ENCODE results near the gene GATA2.

The GATA2 gene

GRCh38 chr3:128455786-128456748 lies 36.9 kb downstream of the GATA2 start:
- no peak for DNase-seq (ENCODE audit: low read depth)

DNA sequence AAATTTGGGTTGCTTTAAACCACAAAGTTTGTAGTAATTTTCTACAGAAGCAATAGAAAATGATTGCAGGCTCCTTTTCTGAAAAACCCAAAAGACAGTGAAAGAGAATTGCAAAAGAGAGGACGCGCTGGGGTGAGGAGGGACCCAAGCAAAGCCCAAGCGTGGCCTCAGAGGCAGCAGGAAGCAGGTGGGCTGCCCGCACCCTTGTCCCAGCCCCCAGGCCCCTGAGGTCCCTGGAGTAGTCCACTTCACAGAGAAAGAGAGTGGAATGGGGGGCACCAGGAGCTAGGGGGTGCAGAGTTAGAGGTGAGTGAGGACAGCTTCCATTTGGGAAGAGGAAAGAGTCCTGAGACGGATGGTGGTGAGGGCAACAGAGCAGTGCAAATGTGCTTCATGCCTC lies 37.9 kb downstream of the GATA2 start:
- no peak for DNase-seq (ENCODE audit: low read depth)

DNA sequence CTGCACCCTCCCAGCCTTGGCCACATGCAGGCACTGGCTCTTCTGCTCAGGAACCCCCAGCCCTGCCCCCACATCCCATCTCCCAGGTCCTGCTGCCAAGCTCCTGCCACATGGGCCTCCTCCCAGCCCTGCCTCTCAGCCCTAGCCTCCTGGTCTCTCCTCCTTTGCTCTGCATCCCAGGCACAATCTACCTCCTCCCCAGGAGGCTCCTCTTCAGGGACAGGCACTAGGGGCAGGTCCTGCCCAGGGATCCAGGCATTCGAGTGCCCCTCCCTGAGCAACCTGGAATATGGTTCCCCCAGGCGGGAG lies 38.7 kb downstream of the GATA2 start:
- DNase-seq (ENCODE audit: low read depth), result no peak

- DNase-seq (ENCODE audit: low read depth), result no peak
Observed at GRCh38 chr3:128453501-128454309, 39.3 kb downstream of the GATA2 start.

DNA sequence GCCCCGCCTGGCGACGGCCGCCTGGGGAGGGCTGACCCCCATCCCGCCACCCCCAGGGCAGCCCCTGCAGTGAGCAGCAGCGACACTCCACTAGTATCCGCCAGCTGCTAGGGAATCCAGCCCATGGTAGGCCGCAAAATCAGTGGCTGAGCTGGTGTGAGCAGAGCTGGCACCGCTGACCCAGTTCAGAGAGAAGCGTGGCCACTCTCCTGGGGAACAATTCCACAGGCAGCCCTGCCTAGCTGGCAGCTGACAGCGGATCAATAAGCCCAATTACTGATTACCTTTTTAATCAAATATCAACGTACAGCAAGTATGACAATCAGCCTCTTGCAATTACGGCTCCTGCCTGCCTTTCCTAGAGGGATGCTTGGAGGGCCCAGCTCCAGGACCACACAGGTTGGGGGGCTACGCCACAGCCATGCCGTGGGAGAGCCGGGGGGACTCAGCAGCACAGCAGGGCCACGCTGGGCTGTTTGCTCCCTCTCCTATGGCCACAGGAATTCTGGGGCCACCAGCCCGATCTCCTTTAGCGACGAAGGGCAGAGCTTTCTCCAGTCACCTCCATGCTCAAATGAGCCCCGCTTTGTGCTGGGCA lies 40.2 kb downstream of the GATA2 start:
- no peak for DNase-seq (ENCODE audit: low read depth)

GRCh38 chr3:128452120-128452519 lies 40.9 kb downstream of the GATA2 start:
- no peak for DNase-seq (ENCODE audit: low read depth)

DNA sequence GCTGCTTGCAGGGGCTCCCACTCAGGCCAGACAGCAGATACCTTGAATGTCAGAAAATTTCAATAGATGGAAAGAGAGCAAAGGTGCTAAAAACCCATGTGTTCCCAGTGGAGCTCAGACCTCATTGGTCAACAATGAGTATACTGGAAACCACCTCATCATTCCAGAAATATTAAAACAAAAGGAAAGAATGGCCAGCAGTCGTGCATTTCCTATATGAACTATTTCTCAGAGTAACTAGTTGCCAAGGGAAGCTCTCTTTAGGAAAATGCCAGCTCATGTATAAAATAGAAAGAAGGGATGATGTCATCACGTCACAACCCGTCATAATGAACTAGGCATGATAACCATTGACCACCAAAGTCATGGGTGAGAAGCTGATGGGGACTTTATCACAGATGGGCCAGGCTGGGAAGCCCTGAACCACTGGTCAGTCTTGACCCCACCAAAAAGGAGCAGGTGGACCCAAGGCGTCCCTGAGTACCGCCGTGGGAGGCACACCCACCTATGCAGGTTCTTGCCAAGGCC lies 43.8 kb downstream of the GATA2 start:
- DNase-seq (ENCODE audit: low read depth), result no peak

DNA sequence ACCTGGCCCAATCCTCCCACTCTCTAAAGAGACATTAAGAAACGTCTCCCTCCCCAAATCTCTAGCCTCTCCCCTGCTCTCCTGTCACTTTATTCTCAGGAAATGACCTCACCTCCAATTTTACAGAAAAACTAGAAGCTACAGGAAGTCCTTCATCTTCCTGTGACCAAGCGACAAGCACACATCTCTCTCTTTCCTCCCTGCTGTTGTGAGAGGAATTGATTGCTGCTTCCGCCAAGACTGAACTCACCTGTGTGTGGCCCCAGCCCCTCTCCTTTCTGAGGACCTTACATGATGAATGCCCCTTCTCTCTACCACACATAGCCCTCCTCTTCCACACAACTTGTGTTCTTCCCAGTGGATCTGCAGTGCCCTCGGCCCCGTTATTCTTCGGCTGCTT lies 44.5 kb downstream of the GATA2 start:
- no peak for DNase-seq (ENCODE audit: low read depth)

DNA sequence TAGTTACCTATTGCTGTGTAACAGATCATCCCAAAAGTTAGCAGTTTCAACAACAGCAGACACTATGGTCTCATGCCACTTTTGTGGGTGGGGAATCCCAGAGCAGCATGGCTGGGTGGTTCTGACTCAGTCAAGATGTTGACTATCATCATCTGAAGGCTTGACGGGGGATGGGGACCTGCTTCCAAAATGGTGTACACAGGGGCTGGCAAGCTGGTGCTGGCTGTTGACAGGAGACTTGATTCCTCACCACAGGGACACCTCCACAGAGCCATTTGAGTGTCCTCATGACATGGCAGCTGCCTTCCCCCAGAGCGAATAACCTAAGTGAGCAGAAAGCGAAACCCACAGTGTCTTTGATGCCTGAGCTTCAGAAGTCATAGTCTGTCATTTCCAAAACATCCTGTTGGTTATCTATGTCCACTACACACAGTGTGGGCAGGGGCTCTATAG lies 45.4 kb downstream of the GATA2 start:
- DNase-seq (ENCODE audit: low read depth), result no peak

DNA sequence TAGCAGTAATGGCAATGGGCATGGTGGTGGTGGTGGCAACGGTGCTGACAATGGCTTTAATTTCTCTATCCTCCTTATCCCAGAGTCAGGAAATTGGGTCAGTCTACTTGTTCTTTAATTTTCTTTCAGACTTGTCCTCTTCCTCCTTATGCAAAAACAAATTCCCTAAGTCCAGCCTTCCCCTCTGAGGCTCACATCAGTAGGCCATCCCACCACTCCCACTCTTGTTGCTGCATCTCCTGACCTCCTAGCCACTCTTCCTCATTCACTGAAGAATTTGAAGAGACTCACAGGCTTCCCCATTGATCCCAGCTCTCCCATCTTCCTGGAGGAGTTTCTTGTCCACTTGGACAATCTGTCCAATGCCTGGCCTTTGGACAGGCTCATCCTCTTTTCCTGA lies 46.2 kb downstream of the GATA2 start:
- DNase-seq (ENCODE audit: low read depth), result no peak

DNA sequence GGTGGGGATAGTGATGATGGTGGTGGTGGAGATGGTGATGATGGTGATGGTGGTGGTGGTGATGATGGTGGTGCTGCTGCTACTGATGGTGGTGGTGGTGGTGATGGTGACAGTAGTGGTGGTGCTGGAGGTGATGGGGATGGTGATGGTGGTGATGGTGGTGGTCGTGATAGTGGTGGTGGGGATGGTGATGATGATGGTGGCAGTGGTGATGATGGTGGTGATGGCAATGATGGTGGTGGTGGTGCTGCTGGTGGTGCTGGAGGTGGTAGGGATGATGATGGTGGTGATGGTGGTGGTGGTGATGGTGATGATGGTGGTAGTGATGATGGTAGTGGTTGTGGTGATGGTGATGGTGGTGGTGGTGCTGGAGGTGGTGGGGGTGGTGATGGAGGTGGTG lies 47.6 kb downstream of the GATA2 start:
- no peak for DNase-seq (ENCODE audit: low read depth)

DNA sequence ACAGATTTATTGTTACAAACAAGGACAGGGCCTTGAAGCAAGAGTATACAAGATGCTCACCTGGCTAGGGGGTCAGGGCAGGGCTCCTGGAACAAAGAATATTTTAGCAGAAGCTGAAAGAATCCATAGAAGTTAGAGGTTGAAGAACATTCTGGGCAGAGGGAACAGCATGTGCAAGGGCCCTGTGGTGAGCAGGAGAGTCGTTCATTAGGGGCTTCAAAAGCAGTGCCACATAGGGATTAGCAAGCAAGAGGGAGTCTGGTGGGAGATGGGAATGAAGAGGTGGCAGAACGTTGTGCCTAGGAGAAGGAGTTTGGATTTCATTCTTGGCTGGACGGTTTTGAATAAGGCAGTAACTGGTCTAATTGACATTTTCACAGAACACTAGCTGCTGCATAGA lies 49.2 kb downstream of the GATA2 start:
- DNase-seq (ENCODE audit: low read depth), result no peak

- DNase-seq (ENCODE audit: low read depth), result no peak
Observed at GRCh38 chr3:128442949-128443348, 50.1 kb downstream of the GATA2 start.

GRCh38 chr3:128442070-128442469 lies 50.9 kb downstream of the GATA2 start:
- no peak for DNase-seq (ENCODE audit: low read depth)

DNA sequence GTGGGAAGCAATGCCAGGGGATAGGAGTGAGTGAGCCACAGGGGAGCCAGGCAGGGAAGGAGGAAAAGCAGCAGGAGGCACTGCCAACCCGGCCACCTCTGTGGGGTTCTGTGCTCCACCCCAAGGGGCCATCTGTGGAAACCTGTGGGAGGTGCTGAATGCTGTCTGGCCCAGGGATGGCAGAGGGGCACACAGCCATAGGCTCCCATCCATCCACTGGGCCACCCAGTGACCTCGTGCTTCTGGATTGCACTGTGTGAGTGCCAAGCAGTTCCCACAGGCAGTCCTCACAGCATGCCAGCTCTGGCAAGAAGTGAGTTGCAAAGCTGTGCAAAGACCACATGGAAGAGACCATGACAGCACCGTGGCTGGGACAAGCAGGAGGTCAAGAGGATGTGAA lies 53.8 kb downstream of the GATA2 start:
- DNase-seq (ENCODE audit: low read depth), result peak; percentile 9

DNA sequence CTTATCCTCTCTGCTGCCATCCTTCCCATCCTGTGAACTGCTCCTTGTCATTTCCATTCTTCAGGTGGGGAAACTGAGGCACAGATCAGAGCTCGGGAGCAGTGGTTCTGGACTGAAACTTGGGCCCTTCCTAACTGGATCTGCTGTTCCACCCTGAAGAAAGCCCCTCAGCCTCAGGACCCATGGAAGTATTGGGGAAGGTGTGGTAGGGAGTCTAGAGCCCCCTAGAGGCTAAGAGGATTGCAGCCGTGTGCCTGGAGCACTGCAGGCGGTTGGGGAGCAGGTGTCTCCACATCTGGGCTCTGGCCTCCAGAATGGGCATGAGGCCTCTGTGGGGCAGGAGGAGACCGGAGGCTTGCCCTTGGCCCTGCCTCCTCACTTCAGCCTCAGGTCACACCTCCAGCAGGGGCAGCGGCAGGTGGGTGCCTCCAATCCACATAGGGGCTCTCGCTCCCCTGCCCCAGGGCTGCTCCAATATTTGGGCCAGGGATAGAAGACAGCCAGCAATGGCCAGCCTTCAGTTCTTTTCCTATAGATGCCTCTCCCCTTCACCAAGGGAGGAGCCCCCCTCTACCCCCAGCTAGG lies 54.4 kb downstream of the GATA2 start:
- DNase-seq (ENCODE audit: low read depth), result no peak

GRCh38 chr3:128436214-128436613 lies 56.8 kb downstream of the GATA2 start:
- DNase-seq (ENCODE audit: low read depth), result no peak

DNA sequence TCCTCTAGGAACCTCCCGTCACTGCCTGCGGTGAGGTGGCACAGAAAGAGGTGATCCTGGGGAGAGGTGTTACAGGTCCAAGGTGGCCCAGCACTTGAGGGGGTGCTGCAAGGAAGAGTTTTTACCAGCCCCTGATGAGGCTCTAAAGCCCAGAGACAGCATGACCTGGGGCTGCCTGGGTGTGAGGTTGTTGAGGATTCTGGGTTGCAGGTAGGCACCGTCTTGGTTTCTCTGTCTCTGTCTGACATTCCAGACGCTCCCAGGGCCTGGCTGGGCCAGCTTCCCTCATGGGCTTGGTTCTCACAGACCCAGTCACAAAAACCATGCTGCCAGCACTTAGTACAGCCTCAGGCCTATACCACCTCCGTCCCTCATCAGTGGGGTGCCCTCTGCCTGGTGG lies 57.4 kb downstream of the GATA2 start:
- no peak for DNase-seq (ENCODE audit: low read depth)

- DNase-seq (ENCODE audit: low read depth), result no peak
Observed at GRCh38 chr3:128435058-128435457, 57.9 kb downstream of the GATA2 start.

DNA sequence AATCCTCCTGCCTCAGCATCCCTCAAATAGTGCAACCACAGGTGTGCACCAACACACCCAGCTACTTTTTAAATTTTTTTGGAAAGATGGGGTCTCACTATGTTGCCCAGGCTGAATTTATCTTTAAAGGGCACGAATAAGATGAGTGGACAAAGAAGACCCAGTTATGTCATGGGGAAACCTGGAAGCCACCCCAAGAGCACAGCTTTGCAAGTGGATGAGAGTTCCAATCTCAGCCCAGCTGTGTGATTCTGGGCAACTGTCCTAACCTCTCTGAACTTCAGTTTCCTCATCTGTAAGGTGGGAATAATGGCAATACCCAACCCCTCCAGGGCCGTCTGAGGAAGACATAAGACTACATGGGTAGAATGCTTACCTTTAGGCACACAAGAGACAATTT lies 58.5 kb downstream of the GATA2 start:
- no peak for DNase-seq (ENCODE audit: low read depth)

- no peak for DNase-seq (ENCODE audit: low read depth)
Observed at GRCh38 chr3:128433837-128434165, 59.2 kb downstream of the GATA2 start.
